Keratinocyte (primary cell): Measurements from ENCODE around the gene CEACAM6. TPM values are rescaled to one million over a fixed set of nuclear protein-coding genes. Genes with fewer than 3 reads are reported as not detected.

Source experiments
- DNase-seq: peaks from one replicate; pipeline ENCODE4 v3.0.0-alpha.2; 2011; ENCODE audit warnings: low read depth, missing footprints, low spot score
- FAIRE-seq: peaks from 2 replicates; lab custom pipeline; 2011; peaks lifted over from hg19 to GRCh38; lab: Jason Lieb, UNC
- H2AFZ ChIP-seq: 2 replicates; pipeline ENCODE4 v1.6.0; 2012; ENCODE audit warnings: low read length, control low read depth, inconsistent platforms; ENCODE audit not compliant: control insufficient read depth
- H3K27ac ChIP-seq: 2 replicates; pipeline ENCODE4 v1.5.1; 2011; ENCODE audit warnings: low read length; ENCODE audit not compliant: control insufficient read depth, insufficient read depth
- H3K27me3 ChIP-seq: 3 replicates; pipeline ENCODE4 v1.6.0; 2011; ENCODE audit warnings: low read length; ENCODE audit not compliant: control insufficient read depth, insufficient read depth; ENCODE audit errors: extremely low read depth
- H3K36me3 ChIP-seq, 2 experiments: 2 replicates in 1 of 2; 3 replicates in 1 of 2; pipeline ENCODE4 v1.5.1; 2011; ENCODE audit warnings: low read length in 2 of 2, mild to moderate bottlenecking in 1 of 2; ENCODE audit not compliant: control insufficient read depth in 2 of 2, insufficient read depth in 2 of 2; ENCODE audit errors: extremely low read depth in 1 of 2
- H3K4me1 ChIP-seq: 3 replicates; pipeline ENCODE4 v1.5.1; 2011; ENCODE audit warnings: low read length; ENCODE audit not compliant: control insufficient read depth, insufficient read depth; ENCODE audit errors: extremely low read depth
- H3K4me2 ChIP-seq: 3 replicates; pipeline ENCODE4 v1.6.0; 2011; ENCODE audit warnings: low read depth, low read length; ENCODE audit not compliant: control insufficient read depth, insufficient read depth; ENCODE audit errors: extremely low read depth
- H3K4me3 ChIP-seq, 3 experiments: fragments of 200-600 bp in 1 of 3; sonication (generic) in 1 of 3; 2 replicates in 2 of 3; 3 replicates in 1 of 3; pipeline ENCODE4 v1.5.1; 2011 to 2016; ENCODE audit warnings: low read length in 3 of 3, mild to moderate bottlenecking in 3 of 3, control low read depth in 2 of 3, inconsistent platforms in 1 of 3, low read depth in 1 of 3, mixed read lengths in 1 of 3, mixed run types in 1 of 3, moderate library complexity in 1 of 3; ENCODE audit not compliant: control insufficient read depth in 2 of 3, insufficient read depth in 2 of 3; ENCODE audit errors: extremely low read depth in 1 of 3
- H3K79me2 ChIP-seq: 2 replicates; pipeline ENCODE4 v1.6.0; 2012; ENCODE audit warnings: low read length; ENCODE audit not compliant: control insufficient read depth, insufficient read depth
- H3K9ac ChIP-seq: 3 replicates; pipeline ENCODE4 v1.6.0; 2011; ENCODE audit warnings: low read length; ENCODE audit not compliant: control insufficient read depth, insufficient read depth; ENCODE audit errors: extremely low read depth
- H3K9me1 ChIP-seq: 3 replicates; pipeline ENCODE4 v1.6.0; 2011; ENCODE audit warnings: low read length; ENCODE audit not compliant: control insufficient read depth, insufficient read depth; ENCODE audit errors: extremely low read depth
- H3K9me3 ChIP-seq: 2 replicates; pipeline ENCODE4 v1.5.1; 2012; ENCODE audit warnings: low read depth, low read length; ENCODE audit not compliant: control insufficient read depth
- H4K20me1 ChIP-seq: 3 replicates; pipeline ENCODE4 v1.6.0; 2011; ENCODE audit warnings: low read length; ENCODE audit not compliant: control insufficient read depth, insufficient read depth; ENCODE audit errors: extremely low read depth
- EZH2 ChIP-seq: IDR thresholded peaks from one replicate; pipeline ENCODE4 v1.6.1; 2012; ENCODE audit warnings: inconsistent platforms, mild to moderate bottlenecking, low read length, moderate library complexity
- dilution Hi-C: fragments of 300-500 bp; cut with MboI; formaldehyde crosslinking; loops from one replicate; pipeline ENCODE4 v1.7.0; 2020; ENCODE audit warnings: low sequenced_read_pairs; ENCODE audit not compliant: extremely low pct_ligation_motif_present
- polyA plus RNA-seq, 5 experiments: library from polyadenylated mRNA; depleted of rRNA in 3 of 5; stranded (reverse) in 3 of 5; stranded (forward) in 1 of 5; unstranded in 1 of 5; fragments of >200 nt; gene quantifications; 1 replicate in 1 of 5; 2 replicates in 3 of 5; 3 replicates in 1 of 5; pipeline versions ENCODE4 v1.2.1 to v1.2.3, GENCODE V29; 2011 to 2012; ENCODE audit warnings: missing spikeins in 2 of 5, low read depth in 1 of 5, low replicate concordance in 1 of 5
- TF ChIP-seq, protein P1 (sequence below), 3 experiments: IDR thresholded peaks in 1 of 3; conservative IDR thresholded peaks in 1 of 3; optimal IDR thresholded peaks in 1 of 3; 2 replicates in 2 of 3; 3 replicates in 1 of 3; pipeline versions ENCODE3 to v1.5.1; 2011; ENCODE audit warnings: low read length in 3 of 3, mild to moderate bottlenecking in 3 of 3, moderate library complexity in 2 of 3, control low read depth in 1 of 3, inconsistent platforms in 1 of 3; ENCODE audit not compliant: insufficient read depth in 2 of 3; ENCODE audit errors: extremely low read depth in 1 of 3

The CEACAM6 gene
- polyA plus RNA-seq, 1 donor (not counting 4 experiments of a cell fraction or from before 2014, with no cell fraction given): 1.00 TPM

DNA sequence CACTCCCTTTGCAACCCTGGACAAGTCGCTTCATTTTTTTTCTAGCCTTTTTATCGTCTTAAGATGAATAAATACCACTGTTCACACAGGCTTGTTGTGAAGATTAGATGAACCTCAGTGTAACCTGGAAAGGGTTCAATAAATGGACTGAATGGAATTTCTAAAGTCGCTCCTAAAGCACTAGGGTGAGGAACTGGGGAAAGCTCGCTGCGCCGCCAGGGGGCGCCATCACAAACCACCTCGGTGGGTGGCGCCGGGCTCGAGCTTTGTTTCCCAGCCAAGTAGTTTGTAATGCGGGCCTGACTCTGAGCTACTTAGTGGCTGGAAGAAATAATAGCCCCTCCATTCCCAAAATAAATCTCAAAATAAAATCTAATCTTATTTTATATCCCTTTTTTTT, 2.2 kb upstream of the CEACAM6 start:
- no peaks in the 10 kb centered on the region for H3K9me1 ChIP-seq
- H3K4me3 ChIP-seq: no peak overlapping the region
- H3K27me3 ChIP-seq: peaks cover 11% of the 10 kb centered on the region
- H3K79me2 ChIP-seq: no peaks in the 10 kb centered on the region
- H3K4me2 ChIP-seq: no peak overlapping the region
- H3K4me1 ChIP-seq: no peaks in the 10 kb centered on the region
- DNase-seq: no peak
- TF ChIP-seq, protein P1, sequence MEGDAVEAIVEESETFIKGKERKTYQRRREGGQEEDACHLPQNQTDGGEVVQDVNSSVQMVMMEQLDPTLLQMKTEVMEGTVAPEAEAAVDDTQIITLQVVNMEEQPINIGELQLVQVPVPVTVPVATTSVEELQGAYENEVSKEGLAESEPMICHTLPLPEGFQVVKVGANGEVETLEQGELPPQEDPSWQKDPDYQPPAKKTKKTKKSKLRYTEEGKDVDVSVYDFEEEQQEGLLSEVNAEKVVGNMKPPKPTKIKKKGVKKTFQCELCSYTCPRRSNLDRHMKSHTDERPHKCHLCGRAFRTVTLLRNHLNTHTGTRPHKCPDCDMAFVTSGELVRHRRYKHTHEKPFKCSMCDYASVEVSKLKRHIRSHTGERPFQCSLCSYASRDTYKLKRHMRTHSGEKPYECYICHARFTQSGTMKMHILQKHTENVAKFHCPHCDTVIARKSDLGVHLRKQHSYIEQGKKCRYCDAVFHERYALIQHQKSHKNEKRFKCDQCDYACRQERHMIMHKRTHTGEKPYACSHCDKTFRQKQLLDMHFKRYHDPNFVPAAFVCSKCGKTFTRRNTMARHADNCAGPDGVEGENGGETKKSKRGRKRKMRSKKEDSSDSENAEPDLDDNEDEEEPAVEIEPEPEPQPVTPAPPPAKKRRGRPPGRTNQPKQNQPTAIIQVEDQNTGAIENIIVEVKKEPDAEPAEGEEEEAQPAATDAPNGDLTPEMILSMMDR (optimal IDR thresholded peaks at IDR 0.05 in 1 of 3, IDR thresholded peaks at IDR 0.05 in 1 of 3, conservative IDR thresholded peaks at IDR 0.05 in 1 of 3; ENCODE audit: extremely low read depth in 1 of 3, insufficient read depth in 2 of 3, low read length in 3 of 3): peak; percentile 77 to 86 (median 80)
- no peak for TF ChIP-seq EZH2
- dilution Hi-C loops: no loop called here
- H4K20me1 ChIP-seq: peaks cover 2% of the 10 kb centered on the region
- H3K9ac ChIP-seq: no peak overlapping the region
- no peaks in the 10 kb centered on the region for H3K36me3 ChIP-seq
- no peak overlapping the region for H3K27ac ChIP-seq
- H3K9me3 ChIP-seq: no peaks in the 10 kb centered on the region
- no peak for FAIRE-seq
- H2AFZ ChIP-seq: no peak overlapping the region

DNA sequence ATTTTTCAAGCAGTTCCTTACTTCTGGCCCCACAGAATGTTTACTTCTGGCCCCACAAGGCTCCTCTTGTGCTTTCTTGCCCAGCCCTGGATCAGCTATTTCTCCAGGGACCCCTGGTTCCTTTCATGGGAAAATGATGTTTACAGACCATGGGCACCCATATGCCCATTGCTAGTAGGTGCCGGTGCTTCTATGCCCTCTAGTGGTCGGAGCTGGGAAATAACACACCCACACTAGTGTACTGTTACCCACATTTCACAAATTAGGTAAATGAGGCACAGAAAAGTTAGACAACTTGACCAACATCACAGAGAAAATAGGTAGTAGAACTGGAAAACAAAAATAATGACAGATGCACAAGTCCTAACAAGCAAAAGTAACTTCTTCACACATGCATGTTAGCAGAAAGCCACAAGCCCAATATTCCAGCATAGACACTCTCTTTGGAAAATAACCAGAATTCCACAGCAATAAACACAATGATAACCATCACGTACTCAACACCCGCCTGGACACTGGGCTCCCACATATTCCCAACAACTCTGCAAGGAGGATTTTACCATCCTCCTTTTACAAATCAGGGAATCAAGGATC, 1.3 kb upstream of the CEACAM6 start:
- H4K20me1 ChIP-seq: peaks cover 2% of the 10 kb centered on the region
- H3K27ac ChIP-seq: no peak overlapping the region
- FAIRE-seq (peak; percentile 96), DNase-seq (no peak)
- no peaks in the 10 kb centered on the region for H3K4me1 ChIP-seq
- TF ChIP-seq, protein P1 (optimal IDR thresholded peaks at IDR 0.05 in 1 of 3, IDR thresholded peaks at IDR 0.05 in 1 of 3, conservative IDR thresholded peaks at IDR 0.05 in 1 of 3; ENCODE audit: extremely low read depth in 1 of 3, insufficient read depth in 2 of 3, low read length in 3 of 3): peak; percentile 5 to 78 (median 77)
- TF ChIP-seq EZH2: no peak
- no peaks in the 10 kb centered on the region for H3K9me1 ChIP-seq
- no peak overlapping the region for H3K4me2 ChIP-seq
- H3K4me3 ChIP-seq: no peak overlapping the region
- H3K79me2 ChIP-seq: no peaks in the 10 kb centered on the region
- dilution Hi-C loops: no loop called here
- no peak overlapping the region for H2AFZ ChIP-seq
- no peaks in the 10 kb centered on the region for H3K36me3 ChIP-seq
- no peak overlapping the region for H3K9ac ChIP-seq
- no peaks in the 10 kb centered on the region for H3K9me3 ChIP-seq
- peaks cover 17% of the 10 kb centered on the region for H3K27me3 ChIP-seq
